Neural progenitor cell (in vitro differentiated cells): ENCODE measurements around the gene ENOPH1. TPM values are rescaled to one million over a fixed set of nuclear protein-coding genes. Genes with fewer than 3 reads are reported as not detected.

Source experiments
- DNase-seq: peaks from one replicate; pipeline ENCODE4 v3.0.0-alpha.2; 2016; ENCODE audit warnings: low spot score
- H2AFZ ChIP-seq: fragments of 200-600 bp; sonication (generic); replicated peaks from 2 replicates; pipeline ENCODE4 v1.6.1; 2016; ENCODE audit warnings: antibody characterized with exemption
- H3F3A ChIP-seq: fragments of 200-600 bp; sonication (generic); 2 replicates; pipeline ENCODE4 v1.6.1; 2016; ENCODE audit warnings: antibody characterized with exemption, low read depth
- H3K27ac ChIP-seq: fragments of 200-600 bp; sonication (generic); 2 replicates; pipeline ENCODE4 v1.5.1; 2016; ENCODE audit warnings: mild to moderate bottlenecking
- H3K27me3 ChIP-seq: fragments of 200-600 bp; sonication (generic); 2 replicates; pipeline ENCODE4 v1.6.1; 2016; ENCODE audit warnings: mild to moderate bottlenecking, moderate library complexity
- H3K36me3 ChIP-seq: fragments of 200-600 bp; sonication (generic); 2 replicates; pipeline ENCODE4 v1.5.1; 2016
- H3K4me1 ChIP-seq: fragments of 200-600 bp; sonication (generic); 2 replicates; pipeline ENCODE4 v1.6.1; 2016; ENCODE audit warnings: mixed run types
- H3K4me2 ChIP-seq: fragments of 200-600 bp; sonication (generic); 2 replicates; pipeline ENCODE4 v1.6.1; 2016
- H3K4me3 ChIP-seq: fragments of 200-600 bp; sonication (generic); 2 replicates; pipeline ENCODE4 v1.5.1; 2016
- H3K79me2 ChIP-seq: fragments of 200-600 bp; sonication (generic); 2 replicates; pipeline ENCODE4 v1.6.1; 2016; ENCODE audit warnings: low read depth
- H3K9ac ChIP-seq: fragments of 200-600 bp; sonication (generic); 2 replicates; pipeline ENCODE4 v1.6.1; 2016
- H3K9me3 ChIP-seq: fragments of 200-600 bp; sonication (generic); 2 replicates; pipeline ENCODE4 v1.5.1; 2016; ENCODE audit warnings: low read depth
- H4K20me1 ChIP-seq: fragments of 200-600 bp; sonication (generic); 2 replicates; pipeline ENCODE4 v1.6.1; 2016; ENCODE audit warnings: low read depth
- H3K27ac Mint-ChIP-seq: 3 replicates; pipeline ENCODE4 v1.8.0; 2021; ENCODE audit warnings: mixed read lengths
- H3K27me3 Mint-ChIP-seq: 2 replicates; pipeline ENCODE4 v1.8.0; 2022; ENCODE audit warnings: low read depth, mild to moderate bottlenecking, inconsistent platforms, moderate library complexity, mixed read lengths; ENCODE audit not compliant: insufficient read depth
- H3K36me3 Mint-ChIP-seq: 3 replicates; pipeline ENCODE4 v1.8.0; 2021; ENCODE audit warnings: mixed read lengths
- H3K4me1 Mint-ChIP-seq: 3 replicates; pipeline ENCODE4 v1.8.0; 2021; ENCODE audit warnings: mixed read lengths
- H3K4me3 Mint-ChIP-seq: 3 replicates; pipeline ENCODE4 v1.8.0; 2021; ENCODE audit warnings: mild to moderate bottlenecking, moderate library complexity, mixed read lengths
- H3K9me3 Mint-ChIP-seq: 3 replicates; pipeline ENCODE4 v1.8.0; 2020; ENCODE audit warnings: mixed read lengths
- CTCF ChIP-seq: fragments of 200-600 bp; sonication (generic); IDR thresholded peaks from 2 replicates; pipeline ENCODE4 v1.5.1; 2017; ENCODE audit warnings: antibody characterized with exemption, mild to moderate bottlenecking
- EZH2 ChIP-seq: fragments of 200-600 bp; sonication (generic); IDR thresholded peaks from 2 replicates; pipeline ENCODE4 v1.6.1; 2017; ENCODE audit warnings: antibody characterized with exemption, mild to moderate bottlenecking, moderate library complexity
- EZH2phosphoT487 ChIP-seq: fragments of 200-600 bp; sonication (generic); IDR thresholded peaks from 2 replicates; pipeline ENCODE4 v1.6.1; 2017; ENCODE audit warnings: antibody characterized with exemption
- total RNA-seq: library from RNA; depleted of rRNA; stranded (reverse); fragments of >200 nt; gene quantifications from 2 replicates; pipeline ENCODE4 v1.2.3, GENCODE V29; 2015; ENCODE audit warnings: low replicate concordance

Gene ENOPH1
- total RNA-seq, 1 donor from 2014 or later, result 64.4 TPM

GRCh38 chr4:82437285-82438005 lies 7.1 kb downstream of the ENOPH1 start:
- Mint-ChIP-seq H3K36me3 (peaks cover 52% of the 10 kb centered on the region), H3K9me3 (no peaks in the 10 kb centered on the region), H3K27ac (no peak overlapping the region), H3K27me3 (peaks cover 2% of the 10 kb centered on the region), H3K4me3 (no peak overlapping the region), H3K4me1 (peaks cover 11% of the 10 kb centered on the region)
- no peak overlapping the region for H3K9ac ChIP-seq
- H3K79me2 ChIP-seq, result peaks cover 100% of the 10 kb centered on the region
- H3K4me3 ChIP-seq, result no peak overlapping the region
- no peak for DNase-seq
- H2AFZ ChIP-seq, result no peak overlapping the region
- peaks cover 22% of the 10 kb centered on the region for H3K4me1 ChIP-seq
- no peaks in the 10 kb centered on the region for H3K27me3 ChIP-seq
- peaks cover 14% of the 10 kb centered on the region for H3F3A ChIP-seq
- H3K27ac ChIP-seq, result no peak overlapping the region
- H3K36me3 ChIP-seq, result peaks cover 3% of the 10 kb centered on the region
- TF ChIP-seq EZH2 (no peak), EZH2phosphoT487 (no peak), CTCF (no peak)
- H4K20me1 ChIP-seq, result peaks cover 65% of the 10 kb centered on the region
- no peak overlapping the region for H3K4me2 ChIP-seq
- H3K9me3 ChIP-seq, result no peaks in the 10 kb centered on the region

GRCh38 chr4:82439088-82439487 lies 8.7 kb downstream of the ENOPH1 start:
- peaks cover 2% of the 10 kb centered on the region for H3K27me3 Mint-ChIP-seq
- no peak for DNase-seq
- H3K4me3 Mint-ChIP-seq, result no peak overlapping the region
- H3F3A ChIP-seq, result peaks cover 14% of the 10 kb centered on the region
- peaks cover 14% of the 10 kb centered on the region for H3K4me1 ChIP-seq
- no peaks in the 10 kb centered on the region for H3K4me1 Mint-ChIP-seq
- TF ChIP-seq EZH2phosphoT487 (no peak), EZH2 (no peak), CTCF (no peak)
- H3K4me3 ChIP-seq, result no peak overlapping the region
- H3K9me3 Mint-ChIP-seq, result no peaks in the 10 kb centered on the region
- H3K9me3 ChIP-seq, result no peaks in the 10 kb centered on the region
- no peak overlapping the region for H3K4me2 ChIP-seq
- H3K36me3 Mint-ChIP-seq, result peaks cover 44% of the 10 kb centered on the region
- H3K79me2 ChIP-seq, result peaks cover 100% of the 10 kb centered on the region
- no peak overlapping the region for H3K27ac Mint-ChIP-seq
- H3K27me3 ChIP-seq, result no peaks in the 10 kb centered on the region
- no peak overlapping the region for H2AFZ ChIP-seq
- no peak overlapping the region for H3K9ac ChIP-seq
- H4K20me1 ChIP-seq, result peaks cover 51% of the 10 kb centered on the region
- peaks cover 4% of the 10 kb centered on the region for H3K36me3 ChIP-seq
- H3K27ac ChIP-seq, result no peak overlapping the region

GRCh38 chr4:82447886-82448285 lies 17.5 kb downstream of the ENOPH1 start:
- no peaks in the 10 kb centered on the region for H3K27me3 ChIP-seq
- Mint-ChIP-seq H3K27ac (peak overlapping the region; percentile 43), H3K4me1 (no peaks in the 10 kb centered on the region), H3K27me3 (peaks cover 2% of the 10 kb centered on the region), H3K36me3 (peaks cover 44% of the 10 kb centered on the region), H3K9me3 (no peaks in the 10 kb centered on the region), H3K4me3 (no peak overlapping the region)
- H3K4me3 ChIP-seq, result no peak overlapping the region
- H2AFZ ChIP-seq, result no peak overlapping the region
- H3K9ac ChIP-seq, result no peak overlapping the region
- peaks cover 74% of the 10 kb centered on the region for H3K79me2 ChIP-seq
- H3K4me2 ChIP-seq, result no peak overlapping the region
- H3K9me3 ChIP-seq, result no peaks in the 10 kb centered on the region
- peaks cover 5% of the 10 kb centered on the region for H3K36me3 ChIP-seq
- TF ChIP-seq CTCF, result no peak
- TF ChIP-seq EZH2phosphoT487, result no peak
- TF ChIP-seq EZH2, result no peak
- no peaks in the 10 kb centered on the region for H3K4me1 ChIP-seq
- DNase-seq, result no peak
- no peaks in the 10 kb centered on the region for H3F3A ChIP-seq
- no peaks in the 10 kb centered on the region for H4K20me1 ChIP-seq
- H3K27ac ChIP-seq, result no peak overlapping the region
